Breast epithelium (tissue), 4 donors: Measurements from ENCODE around the gene POLR1E. TPM values are rescaled to one million over a fixed set of nuclear protein-coding genes. Genes with fewer than 3 reads are reported as not detected.

ENCODE experiments used
- DNase-seq, 2 donors: peaks; one replicate each; pipeline ENCODE4 v3.0.0-alpha.2; 2019; ENCODE audit warnings: low spot score in 2 of 2
- H3K27ac ChIP-seq, 2 donors: fragments of 200-600 bp; sonication (generic) in 1 of 2; one replicate each; pipeline ENCODE4 v1.5.1; 2016 to 2019; ENCODE audit warnings: mild to moderate bottlenecking in 1 of 2
- H3K27me3 ChIP-seq, 2 donors: fragments of 200-600 bp; sonication (generic) in 1 of 2; one replicate each; pipeline versions ENCODE4 v1.5.1 to v1.6.0; 2017 to 2019; ENCODE audit warnings: control low read depth in 1 of 2, mild to moderate bottlenecking in 1 of 2
- H3K36me3 ChIP-seq: fragments of 200-600 bp; one replicate; pipeline ENCODE4 v1.5.1; 2019
- H3K4me1 ChIP-seq, 2 donors: fragments of 200-600 bp; sonication (generic); one replicate each; pipeline ENCODE4 v1.5.1; 2016 to 2019; ENCODE audit warnings: control low read depth in 1 of 2
- H3K4me3 ChIP-seq, 3 donors: fragments of 200-600 bp; sonication (generic); 1 replicate in 2 of 3; 2 replicates in 1 of 3; pipeline ENCODE4 v1.5.1; 2016 to 2019; ENCODE audit warnings: mild to moderate bottlenecking in 3 of 3, moderate library complexity in 2 of 3
- H3K9me3 ChIP-seq, 2 donors: fragments of 200-600 bp; sonication (generic) in 1 of 2; one replicate each; pipeline ENCODE4 v1.5.1; 2016 to 2019; ENCODE audit warnings: control low read depth in 1 of 2
- CTCF ChIP-seq, 3 donors: fragments of 450-650 bp; IDR thresholded peaks; one replicate each; pipeline ENCODE4 v1.5.1; 2016 to 2017; ENCODE audit warnings: antibody characterized with exemption in 3 of 3, mild to moderate bottlenecking in 3 of 3, moderate library complexity in 3 of 3
- POLR2A ChIP-seq: fragments of 450-650 bp; IDR thresholded peaks from one replicate; pipeline ENCODE4 v1.6.1; 2016; ENCODE audit warnings: antibody characterized with exemption, mild to moderate bottlenecking, moderate library complexity
- POLR2AphosphoS5 ChIP-seq, 3 donors: sonication (generic); formaldehyde crosslinking; IDR thresholded peaks; one replicate each; pipeline ENCODE4 v1.6.1; 2017; ENCODE audit warnings: antibody characterized with exemption in 3 of 3
- intact Hi-C: fragments of 100-400 bp; cut with DNase I; formaldehyde crosslinking; loops from one replicate; pipeline ENCODE4 v1.15.1; 2023; ENCODE audit warnings: low total_unique reads
- total RNA-seq, 3 donors: library from RNA; depleted of rRNA; stranded (reverse); fragments of >200 nt; gene quantifications; one replicate each; pipeline ENCODE4 v1.1.0, GENCODE V29; 2016

The POLR1E gene
- total RNA-seq, 3 donors from 2014 or later, result 28.8 to 33.9 (median 30.8) TPM

- intact Hi-C loops, result no loop called here
- H3K4me1 ChIP-seq, result no peaks in the 10 kb centered on the region
- H3K9me3 ChIP-seq, result no peaks in the 10 kb centered on the region
- no peak for TF ChIP-seq CTCF (IDR thresholded peaks at IDR 0.05)
- TF ChIP-seq POLR2A, result no peak
- no peak for TF ChIP-seq POLR2AphosphoS5 (IDR thresholded peaks at IDR 0.05)
- no peak overlapping the region for H3K4me3 ChIP-seq
- no peak for DNase-seq
- no peak overlapping the region for H3K27ac ChIP-seq
- H3K36me3 ChIP-seq, result no peaks in the 10 kb centered on the region
- H3K27me3 ChIP-seq, result no peaks in the 10 kb centered on the region
Measured at GRCh38 chr9:37551468-37551867, 65.7 kb downstream of the POLR1E start.

- no peaks in the 10 kb centered on the region for H3K9me3 ChIP-seq
- no peak for DNase-seq
- H3K27ac ChIP-seq, result no peak overlapping the region
- H3K36me3 ChIP-seq, result no peaks in the 10 kb centered on the region
- H3K4me3 ChIP-seq, result no peak overlapping the region
- TF ChIP-seq POLR2A (no peak), CTCF (IDR thresholded peaks at IDR 0.05) (no peak), POLR2AphosphoS5 (IDR thresholded peaks at IDR 0.05) (no peak)
- H3K27me3 ChIP-seq, result no peaks in the 10 kb centered on the region
- intact Hi-C loops, result no loop called here
- H3K4me1 ChIP-seq, result no peaks in the 10 kb centered on the region
Measured at GRCh38 chr9:37551888-37552287, 66.1 kb downstream of the POLR1E start.

Other genes with a start within 250 kb of the POLR1E start
- gene GRHPR, start 63.3 kb upstream of the POLR1E start, total RNA-seq, result 100 to 1,000 TPM; 117 to 144 (median 140) TPM
- gene ZBTB5, start 20.5 kb upstream of the POLR1E start, total RNA-seq, result 10 to 100 TPM; 10.6 to 21.5 (median 14.7) TPM
- 1 to 10 TPM; 5.1 to 6.9 (median 5.9) TPM for gene FBXO10, start 90.4 kb downstream of the POLR1E start, total RNA-seq
- 100 to 1,000 TPM in 1 of 3 donors, 10 to 100 TPM in 2; 71.9 to 105 (median 72.0) TPM for gene TOMM5, start 106.6 kb downstream of the POLR1E start, total RNA-seq
- gene FRMPD1, start 165.0 kb downstream of the POLR1E start, total RNA-seq, result 1 to 10 TPM in 1 of 3 donors, under 1 TPM in 2; 0.16 to 1.6 (median 0.59) TPM